Activated gamma-delta T cell treated with anti-CD3 and anti-CD28 coated beads, Interleukin-2, amount 50 U/mL, for 16 hours (primary cell): ENCODE data around the gene RHBDF1.

Experiments
- DNase-seq: peaks from one replicate; pipeline ENCODE4 v3.0.0-alpha.2; 2020; ENCODE audit warnings: low read depth

RHBDF1 gene

GRCh38 chr16:94918-95265 is 22.5 kb upstream of the RHBDF1 start:
- no peak for DNase-seq

GRCh38 chr16:92431-93339 is 20.3 kb upstream of the RHBDF1 start:
- no peak for DNase-seq

- DNase-seq: no peak
Observed at GRCh38 chr16:91484-91883, 19.1 kb upstream of the RHBDF1 start.

- DNase-seq: no peak
Observed at GRCh38 chr16:89391-90302, 17.2 kb upstream of the RHBDF1 start.

DNA sequence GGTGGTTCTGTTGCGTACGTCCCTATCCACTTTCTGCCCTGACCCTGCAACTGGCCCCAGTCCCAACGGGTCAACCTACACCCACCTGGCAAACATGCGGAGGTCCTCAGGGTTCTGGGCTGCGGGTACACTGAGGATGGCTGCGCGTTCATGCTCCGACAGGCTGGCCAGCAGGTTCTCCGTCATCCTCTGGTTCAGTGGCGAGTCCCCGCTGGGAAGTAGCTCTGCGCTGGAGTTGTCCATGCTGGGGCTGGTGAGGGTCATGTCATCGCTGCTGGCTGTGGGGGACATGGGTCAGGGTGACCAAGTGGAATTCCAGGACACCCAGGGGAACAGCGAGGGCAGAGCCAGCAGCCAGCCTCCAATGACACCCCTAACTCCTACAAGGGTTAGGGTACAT is 16.2 kb upstream of the RHBDF1 start:
- DNase-seq: no peak

- no peak for DNase-seq
Observed at GRCh38 chr16:86483-86952, 14.1 kb upstream of the RHBDF1 start.

DNA sequence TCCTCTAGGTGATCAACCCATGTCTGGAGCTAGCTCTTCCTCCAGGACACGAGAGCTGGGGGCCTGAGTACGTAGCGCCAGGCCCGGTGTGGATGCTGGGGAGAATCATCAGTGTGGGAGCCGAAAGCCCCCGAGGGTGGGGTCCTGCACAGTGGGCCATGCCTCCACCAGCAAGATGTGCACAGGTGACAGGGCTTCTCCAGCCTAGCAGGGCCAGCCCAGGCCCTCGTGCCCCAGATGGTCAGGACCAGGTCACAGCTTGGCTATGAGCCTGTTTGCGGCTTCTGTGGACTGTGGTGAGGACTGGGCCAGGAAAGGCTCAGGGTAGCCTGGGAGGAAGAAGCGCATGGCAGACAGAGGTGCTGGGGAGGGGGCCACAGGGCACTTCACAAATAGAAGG is 13.4 kb upstream of the RHBDF1 start:
- DNase-seq: no peak

DNA sequence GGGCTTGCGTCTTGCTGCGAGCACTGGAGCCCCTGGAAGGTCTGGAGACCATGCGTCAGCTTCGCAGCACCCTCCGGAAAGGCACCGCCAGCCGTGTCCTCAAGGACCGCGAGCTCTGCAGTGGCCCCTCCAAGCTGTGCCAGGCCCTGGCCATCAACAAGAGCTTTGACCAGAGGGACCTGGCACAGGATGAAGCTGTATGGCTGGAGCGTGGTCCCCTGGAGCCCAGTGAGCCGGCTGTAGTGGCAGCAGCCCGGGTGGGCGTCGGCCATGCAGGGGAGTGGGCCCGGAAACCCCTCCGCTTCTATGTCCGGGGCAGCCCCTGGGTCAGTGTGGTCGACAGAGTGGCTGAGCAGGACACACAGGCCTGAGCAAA is 13.0 kb upstream of the RHBDF1 start:
- DNase-seq: no peak

DNA sequence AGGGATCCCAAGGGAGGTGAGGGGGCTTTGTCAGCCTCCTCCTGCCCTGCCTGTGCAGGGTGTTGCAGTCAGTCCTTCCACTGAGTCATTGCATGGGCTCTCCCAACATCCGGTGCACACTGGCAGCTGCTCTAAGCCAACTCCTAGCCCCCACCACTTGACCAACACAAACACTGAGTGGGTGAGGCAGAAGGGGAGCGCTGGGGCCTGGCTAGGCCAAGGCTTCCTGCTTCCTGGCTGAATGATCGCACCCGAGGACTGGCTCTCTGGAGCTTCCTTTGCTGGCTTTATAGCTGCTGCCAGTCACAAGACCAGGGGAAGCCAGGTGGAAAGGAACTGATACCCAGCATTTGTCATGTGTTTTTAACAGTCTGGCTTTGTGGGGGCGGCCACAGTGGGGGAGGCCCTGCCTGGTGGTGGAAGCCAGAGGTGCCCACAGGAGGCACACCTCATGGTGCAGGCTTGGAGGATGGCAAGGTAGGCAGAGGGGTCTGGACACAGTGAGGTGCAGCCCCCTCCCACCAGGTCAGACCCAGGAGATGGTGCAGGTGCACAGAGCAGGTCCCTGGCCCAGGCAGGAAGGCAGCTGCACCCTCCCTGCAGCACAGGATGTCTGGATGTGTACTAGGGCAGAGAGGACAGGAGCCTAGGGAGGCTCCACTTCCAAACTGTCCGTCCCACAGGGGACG is 12.4 kb upstream of the RHBDF1 start:
- DNase-seq: peak; percentile 35

GRCh38 chr16:83781-84615 is 11.6 kb upstream of the RHBDF1 start:
- DNase-seq: no peak

GRCh38 chr16:83060-83603 is 10.7 kb upstream of the RHBDF1 start:
- DNase-seq: no peak

DNA sequence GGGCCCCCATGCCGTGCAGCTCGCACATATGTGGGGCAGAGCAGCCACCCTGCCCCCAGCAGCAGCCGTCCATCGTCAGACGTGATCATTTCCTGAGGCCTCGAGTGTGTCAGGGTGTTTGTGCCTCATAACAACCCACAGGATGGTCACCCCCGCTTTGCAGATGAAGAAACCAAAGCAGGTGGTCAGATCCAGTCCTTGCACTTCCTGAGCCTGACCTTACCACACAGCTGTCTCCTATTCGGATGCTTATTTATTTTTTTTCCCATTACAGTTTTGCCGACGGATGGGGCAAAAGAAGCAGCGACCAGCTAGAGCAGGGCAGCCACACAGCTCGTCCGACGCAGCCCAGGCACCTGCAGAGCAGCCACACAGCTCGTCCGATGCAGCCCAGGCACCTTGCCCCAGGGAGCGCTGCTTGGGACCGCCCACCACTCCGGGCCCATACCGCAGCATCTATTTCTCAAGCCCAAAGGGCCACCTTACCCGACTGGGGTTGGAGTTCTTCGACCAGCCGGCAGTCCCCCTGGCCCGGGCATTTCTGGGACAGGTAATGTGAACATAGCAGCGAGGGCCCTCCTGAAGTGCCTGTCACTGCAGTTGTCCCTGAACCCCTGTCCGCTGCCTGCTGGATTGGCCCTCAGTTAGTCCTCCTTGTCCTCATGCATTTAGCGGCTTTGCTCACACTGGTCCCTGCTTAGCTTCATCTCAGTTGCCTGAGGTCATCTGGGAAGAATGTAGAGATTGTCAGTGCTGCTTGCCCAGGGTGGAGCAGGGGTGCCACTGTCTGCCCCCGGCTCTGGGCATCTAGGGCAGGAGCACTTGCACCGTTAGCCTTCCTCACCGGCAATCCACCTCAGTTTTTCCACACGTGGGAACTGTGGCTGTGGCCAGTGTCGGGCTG is 7.0 kb upstream of the RHBDF1 start:
- DNase-seq: no peak

GRCh38 chr16:78444-79150 is 6.2 kb upstream of the RHBDF1 start:
- DNase-seq: no peak

- DNase-seq: peak; percentile 69
Observed at GRCh38 chr16:77807-78443, 5.5 kb upstream of the RHBDF1 start, which contains the start of gene MPG. TSS of gene MPG (plus strand) at chr16:78225. CDS start at chr16:78310, 85 bp downstream.

DNA sequence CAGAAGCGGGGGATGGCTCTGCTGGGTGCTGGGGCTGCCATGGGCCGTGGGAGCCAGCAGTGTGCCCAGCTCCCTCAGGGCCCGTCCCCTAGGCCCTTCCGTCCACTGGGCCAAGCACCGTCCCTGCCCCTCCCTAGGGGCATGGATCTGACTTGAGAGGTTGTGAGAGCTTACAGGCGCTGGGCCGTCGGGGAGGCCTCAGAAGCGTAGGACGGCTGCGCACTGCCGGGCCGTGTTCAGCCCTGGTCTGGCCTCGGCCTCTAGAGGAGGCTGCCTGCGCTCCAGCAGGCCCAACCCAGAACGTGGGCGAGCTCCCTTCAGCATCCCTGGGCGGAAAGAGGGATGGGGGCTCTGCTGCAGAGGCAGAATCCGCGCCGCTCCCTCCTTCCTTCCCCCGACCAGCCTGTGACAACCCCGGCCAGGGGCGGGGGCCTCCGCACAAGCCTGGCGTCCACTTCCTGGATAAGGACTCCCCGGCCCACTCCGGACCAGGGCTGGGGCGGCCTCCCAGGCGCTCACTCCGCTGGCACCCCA is 4.9 kb upstream of the RHBDF1 start:
- no peak for DNase-seq

- DNase-seq: no peak
Observed at GRCh38 chr16:76535-77272, 4.3 kb upstream of the RHBDF1 start.

DNA sequence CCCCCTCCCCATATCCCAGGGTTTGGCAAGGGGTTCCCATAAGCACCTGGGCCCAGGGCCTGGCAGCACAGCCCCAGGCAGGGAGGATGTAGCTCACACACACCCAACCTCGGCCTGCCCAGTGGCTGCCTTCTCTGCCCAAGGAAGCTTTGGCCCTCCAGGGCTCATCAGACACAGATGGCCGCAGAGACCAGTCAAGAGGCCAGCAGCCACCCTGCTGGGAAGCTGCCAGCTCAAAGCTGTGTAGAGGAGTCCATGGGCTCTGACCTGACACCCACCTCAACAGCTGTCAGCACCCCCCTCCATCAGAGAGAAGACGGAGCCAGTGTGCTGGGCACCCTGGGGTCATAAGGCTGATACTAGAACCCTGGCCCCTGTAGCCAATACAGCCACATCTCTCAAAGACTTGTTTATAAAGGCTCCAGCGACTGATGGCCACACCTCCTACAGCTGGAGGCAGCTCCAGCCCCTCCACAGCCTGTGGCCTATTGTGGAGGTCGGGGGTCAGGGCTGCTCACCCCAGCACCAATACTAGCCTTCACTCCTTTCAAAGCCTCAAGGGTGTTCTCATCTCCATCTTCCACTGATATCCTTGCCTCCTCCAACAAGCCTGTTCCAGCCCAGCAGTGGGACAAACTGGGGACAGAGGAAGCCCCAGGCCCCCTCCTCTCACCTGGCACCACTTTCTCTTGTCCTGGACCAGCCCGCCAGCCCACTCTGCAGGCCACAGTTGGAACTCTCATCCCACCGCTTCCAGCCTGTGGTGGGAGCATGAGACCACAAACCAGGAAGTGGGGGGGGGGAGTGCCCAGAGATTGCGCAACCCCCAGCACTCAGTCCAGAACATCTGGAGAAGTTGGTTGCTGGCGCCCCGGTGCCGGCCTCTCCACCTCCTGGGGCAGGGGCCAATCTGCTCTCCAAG is 3.4 kb upstream of the RHBDF1 start:
- no peak for DNase-seq
